ENCODE measurements around the gene COMP. TPM values are rescaled to one million over a fixed set of nuclear protein-coding genes. Genes with fewer than 3 reads are reported as not detected.

The COMP gene
- total RNA-seq, 1 experiment from 2014 or later: 0.16 TPM

- no TSS peak for BruUV-seq (replicated peaks)
- Mint-ChIP-seq H3K9me3 (ENCODE audit: unreplicated experiment) (no peaks in the 10 kb centered on the region), H3K27ac (ENCODE audit: unreplicated experiment) (no peak overlapping the region), H3K36me3 (ENCODE audit: insufficient read depth, unreplicated experiment) (no peaks in the 10 kb centered on the region), H3K4me1 (ENCODE audit: low read depth, unreplicated experiment) (peaks cover 20% of the 10 kb centered on the region), H3K27me3 (ENCODE audit: insufficient read depth, unreplicated experiment) (peaks cover 21% of the 10 kb centered on the region), H3K4me3 (ENCODE audit: unreplicated experiment) (peak overlapping the region; percentile 73)
- ChIA-PET POLR2A (no interaction called here), CTCF (interaction anchor here (0.7 kb wide), 1 partner anchor 61 kb away, joined by 3 read pairs; no protein-coding TSS in a partner anchor)
- peaks cover 2% of the 10 kb centered on the region for H3K27me3 ChIP-seq (replicated peaks; ENCODE audit: control insufficient read depth, insufficient read depth, low read length)
- intact Hi-C loops (cut with micrococcal nuclease; ENCODE audit: unreplicated experiment): no loop called here
- no peaks in the 10 kb centered on the region for H3K9me3 ChIP-seq
- H3K36me3 ChIP-seq (ENCODE audit: control insufficient read depth, insufficient read depth, low read length): no peaks in the 10 kb centered on the region
- H3K4me3 ChIP-seq (ENCODE audit: low read depth, low read length): no peak overlapping the region; the same call in 1 of the 2 replicates
- DNase-seq: no peak
- TF ChIP-seq CTCF (IDR thresholded peaks at IDR 0.05; ENCODE audit: insufficient read depth in 1 of 2, low read depth in 1 of 2, low read length in 1 of 2, severe bottlenecking in 1 of 2, unreplicated experiment in 1 of 2): no peak
- peaks cover 9% of the 10 kb centered on the region; the same call in 1 of the 2 replicates for H3K4me1 ChIP-seq
Measured at GRCh38 chr19:18788529-18789421, 2.3 kb downstream of the COMP start.

GRCh38 chr19:18785179-18786124, 5.7 kb downstream of the COMP start:
- H3K27me3 ChIP-seq (replicated peaks; ENCODE audit: control insufficient read depth, insufficient read depth, low read length): peaks cover 2% of the 10 kb centered on the region
- BruUV-seq (replicated peaks): no TSS peak
- Mint-ChIP-seq H3K27me3 (ENCODE audit: insufficient read depth, unreplicated experiment) (peaks cover 17% of the 10 kb centered on the region), H3K4me3 (ENCODE audit: unreplicated experiment) (peak overlapping the region; percentile 57), H3K27ac (ENCODE audit: unreplicated experiment) (no peak overlapping the region), H3K36me3 (ENCODE audit: insufficient read depth, unreplicated experiment) (no peaks in the 10 kb centered on the region), H3K4me1 (ENCODE audit: low read depth, unreplicated experiment) (peaks cover 18% of the 10 kb centered on the region), H3K9me3 (ENCODE audit: unreplicated experiment) (no peaks in the 10 kb centered on the region)
- no peak for TF ChIP-seq CTCF (IDR thresholded peaks at IDR 0.05; ENCODE audit: insufficient read depth in 1 of 2, low read depth in 1 of 2, low read length in 1 of 2, severe bottlenecking in 1 of 2, unreplicated experiment in 1 of 2)
- DNase-seq: peak; percentile 80 to 88
- intact Hi-C loops (cut with micrococcal nuclease; ENCODE audit: unreplicated experiment): no loop called here
- H3K9me3 ChIP-seq: no peaks in the 10 kb centered on the region
- ChIA-PET CTCF (no interaction called here), POLR2A (no interaction called here)
- H3K36me3 ChIP-seq (ENCODE audit: control insufficient read depth, insufficient read depth, low read length): no peaks in the 10 kb centered on the region
- peaks cover 8% of the 10 kb centered on the region; the same call in 1 of the 2 replicates for H3K4me1 ChIP-seq
- no peak overlapping the region for H3K4me3 ChIP-seq (ENCODE audit: low read depth, low read length)

- ChIA-PET POLR2A (no interaction called here), CTCF (no interaction called here)
- no peaks in the 10 kb centered on the region for H3K36me3 Mint-ChIP-seq (ENCODE audit: insufficient read depth, unreplicated experiment)
- DNase-seq: no peak
- peaks cover 12% of the 10 kb centered on the region for H3K4me1 Mint-ChIP-seq (ENCODE audit: low read depth, unreplicated experiment)
- Histone ChIP-seq H3K4me1 (0 out of 2 replicates have a peak, but pooled peaks cover 5% of the 10 kb centered on the region), H3K36me3 (ENCODE audit: control insufficient read depth, insufficient read depth, low read length) (no peaks in the 10 kb centered on the region), H3K9me3 (no peaks in the 10 kb centered on the region), H3K4me3 (ENCODE audit: low read depth, low read length) (no peak overlapping the region), H3K27me3 (replicated peaks; ENCODE audit: control insufficient read depth, insufficient read depth, low read length) (peaks cover 2% of the 10 kb centered on the region)
- TF ChIP-seq CTCF (IDR thresholded peaks at IDR 0.05; ENCODE audit: insufficient read depth in 1 of 2, low read depth in 1 of 2, low read length in 1 of 2, severe bottlenecking in 1 of 2, unreplicated experiment in 1 of 2): no peak
- no peaks in the 10 kb centered on the region for H3K9me3 Mint-ChIP-seq (ENCODE audit: unreplicated experiment)
- intact Hi-C loops (cut with micrococcal nuclease; ENCODE audit: unreplicated experiment): no loop called here
- no TSS peak for BruUV-seq (replicated peaks)
- peaks cover 12% of the 10 kb centered on the region for H3K27me3 Mint-ChIP-seq (ENCODE audit: insufficient read depth, unreplicated experiment)
- H3K4me3 Mint-ChIP-seq (ENCODE audit: unreplicated experiment): no peak overlapping the region
- no peak overlapping the region for H3K27ac Mint-ChIP-seq (ENCODE audit: unreplicated experiment)
Measured at GRCh38 chr19:18784786-18785120, 6.4 kb downstream of the COMP start.

Measured in Caco-2 (cell line).